ENCODE measurements around the gene CTNNBL1.

GRCh38 chr20:37917461-37917860, 223.6 kb downstream of the CTNNBL1 start:
- TF ChIP-seq EZH2phosphoT487 (IDR thresholded peaks at IDR 0.05; ENCODE audit: insufficient read depth, low read depth), result no peak
- no peak for TF ChIP-seq EZH2 (IDR thresholded peaks at IDR 0.05; ENCODE audit: insufficient read depth, poor library complexity, severe bottlenecking)

Measured in GM23248 (cell line).